Activated T-helper 1 cell treated with anti-CD3 and anti-CD28 coated beads, Interleukin-12 subunit alpha, Interleukin-12 subunit beta, Interleukin-2, Interleukin-4 antibody, amounts not matched to agents 30 ng/mL and 10 ng/mL and 1 ng/mL, durations not matched to agents 14 hours and 24 hours and 36 hours (primary cell): ENCODE data around the gene PI16. TPM values are rescaled to one million over a fixed set of nuclear protein-coding genes. Genes with fewer than 3 reads are reported as not detected.

ENCODE experiments used
- DNase-seq: peaks from one replicate; pipeline ENCODE4 v3.0.0; 2021; ENCODE audit warnings: low spot score
- H3K27ac Mint-ChIP-seq: one replicate; pipeline ENCODE4 v1.8.0; 2021; ENCODE audit warnings: mild to moderate bottlenecking, mixed read lengths
- H3K27me3 Mint-ChIP-seq: one replicate; pipeline ENCODE4 v1.8.0; 2022; ENCODE audit warnings: mild to moderate bottlenecking, moderate library complexity, mixed read lengths; ENCODE audit not compliant: insufficient read depth
- H3K36me3 Mint-ChIP-seq: one replicate; pipeline ENCODE4 v1.8.0; 2021; ENCODE audit warnings: low read depth, mixed read lengths
- H3K4me1 Mint-ChIP-seq: one replicate; pipeline ENCODE4 v1.8.0; 2021; ENCODE audit warnings: low read depth, mixed read lengths
- H3K4me3 Mint-ChIP-seq: one replicate; pipeline ENCODE4 v1.8.0; 2021; ENCODE audit warnings: mild to moderate bottlenecking, moderate library complexity, mixed read lengths
- H3K9me3 Mint-ChIP-seq: one replicate; pipeline ENCODE4 v1.8.0; 2021; ENCODE audit warnings: mixed read lengths
- intact Hi-C: fragments of 100-400 bp; cut with micrococcal nuclease; formaldehyde crosslinking; loops from one replicate; pipeline ENCODE4 v1.15.1; 2024
- total RNA-seq: library from RNA; stranded (reverse); gene quantifications from 2 replicates; pipeline ENCODE4 v1.2.3, GENCODE V29; 2022

Gene PI16
- total RNA-seq, 1 donor from 2014 or later, result not detected

GRCh38 chr6:37006793-37007339, 52.3 kb downstream of the PI16 start:
- Mint-ChIP-seq H3K4me3 (no peak overlapping the region), H3K9me3 (no peaks in the 10 kb centered on the region), H3K4me1 (peaks cover 14% of the 10 kb centered on the region), H3K27me3 (no peaks in the 10 kb centered on the region), H3K36me3 (no peaks in the 10 kb centered on the region), H3K27ac (no peak overlapping the region)
- DNase-seq, result no peak
- intact Hi-C loops, result no loop called here

GRCh38 chr6:37007340-37008043, 53.0 kb downstream of the PI16 start:
- Mint-ChIP-seq H3K27ac (no peak overlapping the region), H3K27me3 (no peaks in the 10 kb centered on the region), H3K4me3 (no peak overlapping the region), H3K36me3 (no peaks in the 10 kb centered on the region), H3K4me1 (peaks cover 14% of the 10 kb centered on the region), H3K9me3 (no peaks in the 10 kb centered on the region)
- no peak for DNase-seq
- intact Hi-C loops, result no loop called here

GRCh38 chr6:37008484-37009465, 54.2 kb downstream of the PI16 start:
- DNase-seq, result no peak
- Mint-ChIP-seq H3K27ac (no peak overlapping the region), H3K4me1 (peaks cover 14% of the 10 kb centered on the region), H3K4me3 (no peak overlapping the region), H3K9me3 (no peaks in the 10 kb centered on the region), H3K27me3 (no peaks in the 10 kb centered on the region), H3K36me3 (no peaks in the 10 kb centered on the region)
- intact Hi-C loops, result no loop called here

GRCh38 chr6:37010402-37010892, 55.9 kb downstream of the PI16 start:
- no peaks in the 10 kb centered on the region for H3K9me3 Mint-ChIP-seq
- no peaks in the 10 kb centered on the region for H3K27me3 Mint-ChIP-seq
- no peaks in the 10 kb centered on the region for H3K36me3 Mint-ChIP-seq
- no peak for DNase-seq
- no peak overlapping the region for H3K4me3 Mint-ChIP-seq
- H3K27ac Mint-ChIP-seq, result no peak overlapping the region
- H3K4me1 Mint-ChIP-seq, result peaks cover 14% of the 10 kb centered on the region
- intact Hi-C loops, result loop anchor here (10.0 kb wide), 1 partner anchor 424 kb away; the partner anchor contains the start of gene CMTR1

GRCh38 chr6:37011656-37012378, 57.3 kb downstream of the PI16 start:
- DNase-seq, result no peak
- no peaks in the 10 kb centered on the region for H3K27me3 Mint-ChIP-seq
- no peak overlapping the region for H3K27ac Mint-ChIP-seq
- H3K9me3 Mint-ChIP-seq, result no peaks in the 10 kb centered on the region
- peaks cover 6% of the 10 kb centered on the region for H3K4me1 Mint-ChIP-seq
- intact Hi-C loops, result loop anchor here (10.0 kb wide), 1 partner anchor 423 kb away; the partner anchor contains the start of gene CMTR1
- H3K4me3 Mint-ChIP-seq, result no peak overlapping the region
- no peaks in the 10 kb centered on the region for H3K36me3 Mint-ChIP-seq

DNA sequence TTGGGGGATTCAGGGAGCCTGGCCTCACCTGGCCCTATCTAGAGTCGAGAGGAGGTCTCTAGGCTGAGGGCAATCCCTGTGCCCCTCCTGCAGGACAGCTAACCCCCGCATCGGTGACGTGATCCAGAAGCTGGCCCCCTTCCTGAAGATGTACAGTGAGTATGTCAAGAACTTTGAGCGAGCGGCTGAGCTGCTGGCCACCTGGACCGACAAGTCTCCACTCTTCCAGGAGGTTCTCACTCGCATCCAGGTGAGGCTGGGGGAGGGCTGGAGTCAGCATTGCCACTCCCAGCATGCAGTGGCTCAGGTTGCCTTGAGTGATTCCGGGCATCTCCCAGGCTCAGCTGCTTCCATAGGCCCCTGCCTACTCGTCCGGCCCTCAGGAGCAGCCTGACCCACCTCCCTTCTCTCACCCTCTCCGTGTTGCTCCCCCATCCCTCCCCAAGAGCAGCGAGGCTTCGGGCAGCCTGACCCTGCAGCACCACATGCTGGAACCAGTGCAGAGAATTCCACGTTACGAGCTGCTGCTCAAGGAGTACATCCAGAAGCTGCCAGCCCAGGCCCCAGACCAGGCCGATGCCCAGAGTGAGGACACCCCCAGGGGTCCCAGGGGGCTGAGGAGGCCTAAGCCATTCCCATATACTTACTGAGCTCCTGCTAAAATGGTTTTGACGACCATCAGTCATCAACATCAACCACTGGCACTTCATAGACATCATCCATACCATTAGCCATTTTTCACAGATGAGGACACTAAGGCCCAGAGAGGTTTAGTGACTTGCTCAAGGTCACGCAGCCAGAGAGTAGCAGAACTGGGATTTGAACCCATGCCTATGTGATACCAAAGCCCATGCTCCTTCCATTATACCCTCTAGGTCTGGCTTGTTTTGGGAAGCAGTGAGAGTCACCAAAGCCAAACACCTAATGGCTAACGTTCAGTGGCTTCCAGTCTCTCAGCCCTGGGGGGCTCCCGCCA, 59.3 kb downstream of the PI16 start:
- intact Hi-C loops, result loop anchor here (10.0 kb wide), 1 partner anchor 421 kb away; the partner anchor contains the start of gene CMTR1
- H3K36me3 Mint-ChIP-seq, result no peaks in the 10 kb centered on the region

More for the DNA sequence above, 59.3 kb downstream of the PI16 start:
- Mint-ChIP-seq H3K4me3 (no peak overlapping the region), H3K4me1 (peaks cover 17% of the 10 kb centered on the region), H3K27me3 (no peaks in the 10 kb centered on the region), H3K9me3 (no peaks in the 10 kb centered on the region), H3K27ac (no peak overlapping the region)
- DNase-seq, result no peak

Other genes starting within 250 kb of the PI16 start
- gene CPNE5, start 115.3 kb upstream of the PI16 start, total RNA-seq, result 0.54 and 0.61 TPM in 2 replicates
- gene PPIL1, start 79.9 kb upstream of the PI16 start, total RNA-seq, result 60.2 and 62.6 TPM in 2 replicates
- gene C6orf89, start 68.8 kb upstream of the PI16 start, total RNA-seq, result 31.5 and 31.8 TPM in 2 replicates
- gene MTCH1, start 31.5 kb downstream of the PI16 start, total RNA-seq, result 120 and 127 TPM in 2 replicates
- 0.65 and 1.5 TPM in 2 replicates for gene FGD2, start 50.9 kb downstream of the PI16 start, total RNA-seq
- gene PIM1, start 215.4 kb downstream of the PI16 start, total RNA-seq, result 182 and 192 TPM in 2 replicates